Stimulated activated CD8-positive, alpha-beta memory T cell treated with anti-CD3 and anti-CD28 coated beads, Interleukin-2, amount 100 ng/mL, for 1 hour (primary cell): ENCODE data around the gene OR14C36.
"Not testable (repeated sequence)": the region's sequence is repeated elsewhere in the genome, so short reads cannot be mapped to it uniquely, and the experiment has no call there.

ENCODE experiments used
- DNase-seq, 2 donors: peaks; one replicate each; pipeline ENCODE4 v3.0.0-alpha.2; 2020; ENCODE audit warnings: low read depth in 2 of 2

Gene OR14C36, protein sequence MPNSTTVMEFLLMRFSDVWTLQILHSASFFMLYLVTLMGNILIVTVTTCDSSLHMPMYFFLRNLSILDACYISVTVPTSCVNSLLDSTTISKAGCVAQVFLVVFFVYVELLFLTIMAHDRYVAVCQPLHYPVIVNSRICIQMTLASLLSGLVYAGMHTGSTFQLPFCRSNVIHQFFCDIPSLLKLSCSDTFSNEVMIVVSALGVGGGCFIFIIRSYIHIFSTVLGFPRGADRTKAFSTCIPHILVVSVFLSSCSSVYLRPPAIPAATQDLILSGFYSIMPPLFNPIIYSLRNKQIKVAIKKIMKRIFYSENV

DNA sequence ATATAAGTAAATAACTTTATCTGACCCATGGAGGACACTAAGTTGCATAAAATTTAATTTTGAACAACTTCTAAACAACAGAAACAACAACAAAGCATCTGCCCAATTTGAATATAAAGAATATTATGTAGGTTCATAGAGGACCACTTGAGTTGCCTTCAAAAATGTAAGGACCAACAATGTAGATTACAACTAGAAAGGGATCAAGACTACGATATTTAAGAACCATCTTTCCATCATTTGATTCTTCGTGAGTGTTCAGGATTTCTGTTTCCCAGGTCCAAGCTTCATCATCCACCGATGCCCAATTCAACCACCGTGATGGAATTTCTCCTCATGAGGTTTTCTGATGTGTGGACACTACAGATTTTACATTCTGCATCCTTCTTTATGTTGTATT lies at the start of gene OR14C36:
Gene OR14C36 (plus strand): TSS at position 301 of the 400 bp plus-strand sequence. CDS start 0 bp downstream, at position 301.
- DNase-seq = no peak

DNA sequence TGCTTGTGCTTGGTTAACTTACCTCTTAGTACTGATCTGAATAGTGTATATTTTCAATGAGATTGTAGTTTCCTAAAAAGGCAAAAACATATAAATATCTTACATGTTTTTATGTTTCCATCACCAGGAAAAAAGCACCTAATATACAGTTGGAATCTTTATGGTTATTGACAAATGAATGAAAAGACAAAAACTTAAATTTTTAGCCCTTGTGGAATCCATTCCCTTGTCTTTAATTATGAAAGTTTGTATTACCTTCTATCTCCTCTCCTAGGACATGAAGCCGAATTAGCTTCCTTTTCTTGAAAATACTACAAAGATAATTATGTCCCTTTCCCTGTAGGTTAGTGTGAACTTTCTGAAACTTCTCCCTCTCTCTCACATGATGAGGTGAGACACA lies 45.3 kb upstream of the OR14C36 start, which contains the start of gene OR2T12:
Gene OR2T12 (minus strand): TSS at position 101 of the 400 bp plus-strand sequence. CDS start 7,846 bp downstream, outside the sequence.
- DNase-seq = no peak

DNA sequence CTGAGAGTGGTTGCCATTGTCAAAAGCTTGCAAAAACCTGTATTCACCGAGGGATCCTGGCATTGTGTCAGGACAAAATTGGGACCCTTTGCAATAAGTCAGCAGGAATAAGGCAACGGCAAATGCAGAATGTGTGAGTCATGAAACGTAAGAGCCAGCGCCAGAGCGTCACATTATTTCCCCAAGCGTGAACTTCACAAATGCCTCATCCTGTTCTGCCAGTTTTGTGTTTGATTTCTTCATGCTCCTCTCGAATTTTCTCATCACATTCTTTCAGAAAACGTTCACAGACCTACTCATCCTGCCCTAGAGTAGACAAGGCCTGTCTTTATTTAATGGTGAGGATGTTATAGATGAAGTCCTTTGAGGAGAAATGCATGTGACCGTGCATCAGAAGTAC lies 42.9 kb upstream of the OR14C36 start:
- not testable (repeated sequence) for DNase-seq

DNA sequence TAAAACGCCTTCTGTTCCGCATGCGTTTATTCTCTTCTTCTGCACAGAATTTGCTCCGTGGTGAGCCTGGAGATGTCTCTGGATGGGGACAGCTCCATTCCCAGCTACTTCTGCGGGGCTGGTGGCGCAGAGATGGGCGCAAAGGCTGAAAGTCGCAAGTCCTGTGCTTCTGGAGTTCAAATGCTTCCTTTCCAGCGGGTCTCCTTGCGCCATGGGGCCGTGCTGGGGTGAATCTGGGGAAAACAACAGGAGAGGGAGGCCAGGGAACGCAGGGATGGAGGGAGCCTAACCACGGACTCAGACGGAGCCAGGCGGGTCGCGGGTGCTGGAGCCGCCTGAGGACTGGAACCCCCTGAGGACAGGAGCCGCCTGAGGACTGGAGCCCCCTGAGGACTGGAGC lies 42.5 kb upstream of the OR14C36 start:
- DNase-seq = no peak

DNA sequence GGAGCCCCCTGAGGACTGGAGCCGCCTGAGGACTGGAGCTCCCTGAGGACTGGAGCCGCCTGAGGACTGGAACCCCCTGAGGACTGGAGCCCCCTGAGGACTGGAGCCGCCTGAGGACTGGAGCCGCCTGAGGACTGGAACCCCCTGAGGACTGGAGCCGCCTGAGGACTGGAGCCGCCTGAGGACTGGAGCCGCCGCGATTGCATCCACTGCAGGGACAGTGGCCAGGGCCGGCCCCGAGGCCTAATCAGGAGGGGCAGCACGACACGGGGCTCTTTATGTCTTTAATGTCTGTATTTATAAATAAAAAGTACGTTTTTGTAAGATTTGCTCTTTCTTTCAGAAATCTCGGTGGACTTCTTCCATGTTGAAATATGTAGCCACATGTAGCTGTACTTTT lies 41.8 kb upstream of the OR14C36 start:
- DNase-seq = not testable (repeated sequence)

- no peak for DNase-seq
Measured at GRCh38 chr1:248316796-248317195, 31.8 kb upstream of the OR14C36 start.

DNA sequence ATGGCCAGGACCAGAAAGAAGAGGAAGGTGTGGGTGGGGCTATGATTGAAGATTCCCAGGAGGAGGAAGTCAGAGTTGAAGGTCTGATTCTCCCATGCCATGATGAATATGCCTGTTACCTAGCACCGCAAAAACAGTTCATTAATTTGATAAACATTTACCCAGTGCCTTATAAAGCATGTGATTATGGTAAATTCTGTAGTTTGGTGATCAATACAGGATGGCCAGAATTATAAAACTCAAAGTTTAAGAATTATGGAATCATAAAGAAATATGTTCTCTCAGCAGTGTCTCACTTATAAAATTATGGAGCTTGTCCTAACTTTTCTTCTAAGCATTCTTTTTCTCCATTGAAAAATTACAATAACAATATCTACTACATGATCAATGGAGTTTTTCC lies 24.1 kb upstream of the OR14C36 start, which contains the start of gene OR2M7:
Gene OR2M7 (minus strand): TSS at position 101 of the 400 bp plus-strand sequence. CDS start 0 bp downstream, at position 101.
- no peak for DNase-seq

- no peak for DNase-seq
Measured at GRCh38 chr1:248343451-248343850, 5.1 kb upstream of the OR14C36 start.

DNA sequence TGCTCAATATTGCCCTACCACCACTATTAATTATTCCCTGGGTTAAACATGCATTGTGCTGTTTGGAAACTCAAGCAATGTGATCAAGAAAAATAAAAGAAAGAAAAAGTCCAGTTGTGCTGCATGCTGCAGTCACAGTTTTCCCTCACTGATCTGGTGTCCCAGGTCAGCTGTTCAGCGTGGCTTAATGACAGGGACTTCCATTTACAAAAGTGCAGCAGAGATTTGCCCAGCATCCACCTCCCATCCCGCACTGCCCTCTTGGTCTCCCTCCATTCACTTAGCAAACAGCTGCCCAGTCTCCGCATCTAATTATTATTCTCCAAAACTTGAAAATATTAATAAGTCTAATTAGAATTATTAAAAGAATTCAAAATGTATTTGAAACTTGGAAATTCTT lies 10.8 kb downstream of the OR14C36 start:
- DNase-seq = no peak

- no peak for DNase-seq
Measured at GRCh38 chr1:248361121-248361715, 12.6 kb downstream of the OR14C36 start, which contains the start of gene OR2T4. OR2T4 (plus strand) TSS chr1:248361665; CDS start chr1:248361665, 0 bp downstream.

DNA sequence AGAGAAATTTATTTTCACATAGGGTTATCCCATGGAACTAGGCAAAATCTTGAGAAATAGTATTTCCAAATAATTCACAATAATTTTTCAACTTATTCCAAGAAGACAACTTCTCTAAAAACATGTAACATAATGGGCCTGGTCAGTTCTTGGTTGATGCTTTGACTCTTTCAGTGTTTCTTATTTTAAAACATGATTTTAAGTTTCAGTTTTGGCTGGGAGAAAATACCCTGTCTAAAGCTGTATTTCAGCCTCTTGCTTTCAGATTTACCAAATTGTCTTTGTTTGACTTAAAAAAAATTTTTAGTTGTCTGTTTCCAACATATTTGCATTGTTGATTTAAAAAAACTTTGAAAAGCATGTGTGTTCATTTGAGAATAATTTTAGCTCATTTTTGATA lies 18.0 kb downstream of the OR14C36 start:
- no peak for DNase-seq

DNA sequence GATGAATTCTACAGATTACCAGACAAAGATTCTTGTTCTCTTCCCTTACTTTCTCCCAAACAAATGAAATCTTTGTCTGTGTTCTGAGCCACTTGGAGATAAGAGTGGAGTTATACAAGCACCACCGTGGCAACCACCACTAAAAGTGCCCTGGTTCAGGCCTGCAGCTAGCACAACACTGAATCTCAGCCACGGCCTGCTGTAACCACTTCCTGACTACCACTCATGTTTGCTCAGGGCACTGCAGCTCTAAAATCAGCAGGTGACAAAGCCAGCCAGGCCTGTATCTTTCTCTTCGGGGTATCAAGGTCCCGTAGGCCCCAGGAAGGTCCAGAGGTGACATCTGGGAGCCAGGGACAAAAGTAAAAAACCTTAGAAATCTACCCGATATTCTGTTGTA lies 23.8 kb downstream of the OR14C36 start:
- DNase-seq = no peak

- DNase-seq = no peak
Measured at GRCh38 chr1:248373761-248374160, 25.2 kb downstream of the OR14C36 start.

- DNase-seq = no peak
Measured at GRCh38 chr1:248375446-248375845, 26.9 kb downstream of the OR14C36 start, which contains the start of gene OR2T6. OR2T6 (plus strand) TSS chr1:248375746; CDS start chr1:248387609, 11,863 bp downstream.

GRCh38 chr1:248376916-248377315 lies 28.3 kb downstream of the OR14C36 start:
- no peak for DNase-seq

GRCh38 chr1:248380854-248381253 lies 32.3 kb downstream of the OR14C36 start:
- no peak for DNase-seq

DNA sequence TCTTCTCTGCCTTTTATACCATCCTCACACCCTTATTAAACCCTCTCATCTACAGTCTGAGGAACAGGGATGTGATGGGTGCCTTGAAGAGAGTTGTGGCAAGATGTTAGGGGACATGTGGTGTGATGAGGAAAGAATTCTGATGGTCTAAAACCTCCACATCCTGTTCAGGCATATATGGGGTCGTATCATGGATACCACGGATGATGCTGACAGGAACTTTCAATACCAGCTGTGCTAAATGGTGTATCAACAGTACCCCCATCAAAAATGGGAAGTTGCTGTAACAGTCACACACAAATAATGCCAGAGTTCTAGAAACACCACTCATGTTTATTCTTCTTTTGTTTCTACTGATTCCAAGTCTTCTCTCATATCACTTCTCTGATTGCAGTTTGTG lies 39.9 kb downstream of the OR14C36 start:
- DNase-seq = no peak

- no peak for DNase-seq
Measured at GRCh38 chr1:248393050-248393449, 44.5 kb downstream of the OR14C36 start.
